Measurements from ENCODE around the gene ACBD6. TPM values are rescaled to one million over a fixed set of nuclear protein-coding genes. Genes with fewer than 3 reads are reported as not detected.

The ACBD6 gene
- total RNA-seq, 2 donors from 2014 or later, result 43.2 to 54.5 TPM

GRCh38 chr1:180286417-180286816 lies 216.0 kb downstream of the ACBD6 start:
- H3K4me1 ChIP-seq (ENCODE audit: control insufficient read depth, insufficient read depth, low read length), result no peaks in the 10 kb centered on the region
- no peak for TF ChIP-seq CTCF (conservative IDR thresholded peaks at IDR 0.05)

GRCh38 chr1:180283098-180283497 lies 219.3 kb downstream of the ACBD6 start:
- H3K4me1 ChIP-seq (ENCODE audit: control insufficient read depth, insufficient read depth, low read length), result no peaks in the 10 kb centered on the region
- Mint-ChIP-seq H3K4me1 (no peaks in the 10 kb centered on the region), H3K27ac (no peak overlapping the region), H3K4me3 (no peak overlapping the region), H3K9me3 (no peaks in the 10 kb centered on the region), H3K36me3 (ENCODE audit: low read depth) (peaks cover 8% of the 10 kb centered on the region), H3K27me3 (ENCODE audit: insufficient read depth) (no peaks in the 10 kb centered on the region)
- no peak for DNase-seq
- H3K36me3 ChIP-seq (ENCODE audit: control insufficient read depth, insufficient read depth, low read length), result peaks cover 21% of the 10 kb centered on the region
- no peak overlapping the region for H3K4me3 ChIP-seq (ENCODE audit: low read length)
- 80 to 95% methylated on average over 4 of the region's 4 CpGs for WGBS, 2 experiments (ENCODE audit: insufficient coverage in 1 of 2, insufficient read length in 1 of 2)
- TF ChIP-seq CTCF (conservative IDR thresholded peaks at IDR 0.05), result no peak
- H3K9me3 ChIP-seq (ENCODE audit: control insufficient read depth, low read length), result no peaks in the 10 kb centered on the region
- no peaks in the 10 kb centered on the region for H3K27me3 ChIP-seq (ENCODE audit: control insufficient read depth, insufficient read depth, low read length, poor library complexity, severe bottlenecking)
- H3K9ac ChIP-seq (ENCODE audit: extremely low read depth, low read length, poor library complexity, severe bottlenecking), result no peak overlapping the region
- no peak overlapping the region for H3K27ac ChIP-seq (ENCODE audit: low read depth, low read length)

More at GRCh38 chr1:180286417-180286816, 216.0 kb downstream of the ACBD6 start:
- Histone ChIP-seq H3K4me3 (ENCODE audit: low read length) (no peak overlapping the region), H3K27me3 (ENCODE audit: control insufficient read depth, insufficient read depth, low read length, poor library complexity, severe bottlenecking) (no peaks in the 10 kb centered on the region), H3K9ac (ENCODE audit: extremely low read depth, low read length, poor library complexity, severe bottlenecking) (no peak overlapping the region), H3K36me3 (ENCODE audit: control insufficient read depth, insufficient read depth, low read length) (peaks cover 22% of the 10 kb centered on the region), H3K27ac (ENCODE audit: low read depth, low read length) (no peak overlapping the region), H3K9me3 (ENCODE audit: control insufficient read depth, low read length) (no peaks in the 10 kb centered on the region)
- Mint-ChIP-seq H3K4me1 (no peaks in the 10 kb centered on the region), H3K27ac (no peak overlapping the region), H3K36me3 (ENCODE audit: low read depth) (peaks cover 8% of the 10 kb centered on the region), H3K27me3 (ENCODE audit: insufficient read depth) (no peaks in the 10 kb centered on the region), H3K9me3 (no peaks in the 10 kb centered on the region), H3K4me3 (no peak overlapping the region)
- DNase-seq, result no peak

GRCh38 chr1:180282401-180283044 lies 219.9 kb downstream of the ACBD6 start:
- Mint-ChIP-seq H3K36me3 (ENCODE audit: low read depth) (peaks cover 10% of the 10 kb centered on the region), H3K4me1 (peaks cover 3% of the 10 kb centered on the region), H3K9me3 (no peaks in the 10 kb centered on the region), H3K27ac (no peak overlapping the region), H3K4me3 (no peak overlapping the region), H3K27me3 (ENCODE audit: insufficient read depth) (no peaks in the 10 kb centered on the region)
- no peaks in the 10 kb centered on the region for H3K27me3 ChIP-seq (ENCODE audit: control insufficient read depth, insufficient read depth, low read length, poor library complexity, severe bottlenecking)
- 93 to 95% methylated on average over 4 to 5 of the region's 5 CpGs for WGBS, 2 experiments (ENCODE audit: insufficient coverage in 1 of 2, insufficient read length in 1 of 2)
- H3K9ac ChIP-seq (ENCODE audit: extremely low read depth, low read length, poor library complexity, severe bottlenecking), result no peak overlapping the region
- H3K9me3 ChIP-seq (ENCODE audit: control insufficient read depth, low read length), result no peaks in the 10 kb centered on the region
- H3K36me3 ChIP-seq (ENCODE audit: control insufficient read depth, insufficient read depth, low read length), result peaks cover 18% of the 10 kb centered on the region
- no peaks in the 10 kb centered on the region for H3K4me1 ChIP-seq (ENCODE audit: control insufficient read depth, insufficient read depth, low read length)
- no peak overlapping the region for H3K27ac ChIP-seq (ENCODE audit: low read depth, low read length)
- no peak for DNase-seq
- TF ChIP-seq CTCF (conservative IDR thresholded peaks at IDR 0.05), result no peak
- H3K4me3 ChIP-seq (ENCODE audit: low read length), result no peak overlapping the region

Measured in endodermal cell (in vitro differentiated cells).